HepG2 (cell line): ENCODE data around the gene FBN2. TPM values are rescaled to one million over a fixed set of nuclear protein-coding genes. Genes with fewer than 3 reads are reported as not detected.

Experiments used
- ATAC-seq: fragments of 200-7000 bp; cut with Tn5 transposase; 3 replicates; pipeline ENCODE4 v1.9.1; 2020; ENCODE audit warnings: mild to moderate bottlenecking, moderate library complexity
- BruUV-seq: library from RNA; stranded (reverse); fragments of 400-500 nt; replicated peaks from 2 replicates; lab custom pipeline; 2021; lab: Mats Ljungman, UMichigan
- CTCF ChIA-PET: fragments of 300-600 bp; formaldehyde crosslinking; extraction: SDS; loops from one replicate; lab custom pipeline; 2021; ENCODE audit warnings: low total read pairs, inconsistent platforms, low intra/inter-chr PET ratio; lab: Yijun Ruan, JAX
- POLR2A ChIA-PET: fragments of 350-600 bp; sonication (Branson Sonifier 250); formaldehyde crosslinking; loops from one replicate; lab custom pipeline; 2020; ENCODE audit warnings: antibody characterized with exemption, inconsistent platforms; lab: Yijun Ruan, JAX
- DNase-seq: peaks from one replicate; pipeline ENCODE4 v3.0.0-alpha.2; 2015; ENCODE audit warnings: low spot score
- FAIRE-seq: peaks from 3 replicates; lab custom pipeline; 2011; peaks lifted over from hg19 to GRCh38; lab: Jason Lieb, UNC
- H2AFZ ChIP-seq: one replicate; pipeline ENCODE4 v1.6.1; 2011; ENCODE audit warnings: low read length, inconsistent platforms
- H3K27ac ChIP-seq: fragments of 300-600 bp; 3 replicates; pipeline ENCODE4 v1.8.0; 2011; ENCODE audit warnings: mixed run types, mild to moderate bottlenecking, mixed read lengths, low read length, inconsistent platforms; ENCODE audit not compliant: insufficient read depth; ENCODE audit errors: extremely low read length
- H3K27me3 ChIP-seq, 2 experiments: fragments of 200-600 bp in 1 of 2; 2 replicates in 1 of 2; 3 replicates in 1 of 2; pipeline versions ENCODE4 v1.6.0 to v1.8.0; 2011; ENCODE audit warnings: low read length in 2 of 2, mild to moderate bottlenecking in 2 of 2, moderate library complexity in 2 of 2, inconsistent platforms in 1 of 2; ENCODE audit not compliant: insufficient read depth in 2 of 2, control insufficient read depth in 1 of 2
- H3K36me3 ChIP-seq, 2 experiments: fragments of 200-600 bp in 1 of 2; replicated peaks in 1 of 2; 2 replicates in 1 of 2; 3 replicates in 1 of 2; pipeline versions ENCODE4 v1.5.1 to v1.8.0; 2011; ENCODE audit warnings: low read length in 2 of 2, inconsistent platforms in 1 of 2; ENCODE audit not compliant: insufficient read depth in 2 of 2, control insufficient read depth in 1 of 2
- H3K4me1 ChIP-seq: 2 replicates; pipeline ENCODE4 v1.5.1; 2012; ENCODE audit warnings: low read length, inconsistent platforms; ENCODE audit not compliant: insufficient read depth
- H3K4me2 ChIP-seq: 2 replicates; pipeline ENCODE4 v1.6.0; 2011; ENCODE audit warnings: low read depth, low read length, inconsistent platforms
- H3K4me3 ChIP-seq, 3 experiments: fragments of 200-600 bp in 1 of 3; sonication (generic), shearing (Covaris generic) in 1 of 3; replicated peaks in 1 of 3; 2 replicates each; pipeline ENCODE4 v1.5.1; 2011 to 2016; ENCODE audit warnings: low read length in 3 of 3, inconsistent platforms in 2 of 3, low read depth in 2 of 3, mild to moderate bottlenecking in 2 of 3, control low read depth in 1 of 3, mixed read lengths in 1 of 3; ENCODE audit not compliant: insufficient read depth in 1 of 3
- H3K79me2 ChIP-seq: one replicate; pipeline ENCODE4 v1.6.1; 2011; ENCODE audit warnings: low read length, inconsistent platforms; ENCODE audit not compliant: insufficient read depth
- H3K9ac ChIP-seq: 2 replicates; pipeline ENCODE4 v1.6.0; 2011; ENCODE audit warnings: mild to moderate bottlenecking, low read depth, low read length, inconsistent platforms; ENCODE audit not compliant: insufficient read depth
- H3K9me3 ChIP-seq: 2 replicates; pipeline ENCODE4 v1.5.1; 2012; ENCODE audit warnings: mild to moderate bottlenecking, low read length
- H4K20me1 ChIP-seq: 2 replicates; pipeline ENCODE4 v1.6.0; 2011; ENCODE audit warnings: inconsistent platforms, mild to moderate bottlenecking, low read length, moderate library complexity; ENCODE audit not compliant: insufficient read depth
- ATF6 ChIP-seq: sonication (generic); formaldehyde crosslinking; conservative IDR thresholded peaks from 2 replicates; pipeline ENCODE4 v1.4.0; 2020; ENCODE audit warnings: missing genetic modification reagents
- CBFB ChIP-seq: sonication (generic); formaldehyde crosslinking; IDR thresholded peaks from 2 replicates; pipeline ENCODE4 v1.4.0; 2020; ENCODE audit warnings: missing genetic modification reagents
- KDM5B ChIP-seq: sonication (generic); formaldehyde crosslinking; IDR thresholded peaks from 2 replicates; pipeline ENCODE4 v1.4.0; 2020; ENCODE audit warnings: missing genetic modification reagents, mild to moderate bottlenecking, borderline replicate concordance
- RBFOX2 ChIP-seq: fragments of 200-400 bp; formaldehyde crosslinking; IDR thresholded peaks from 2 replicates; pipeline ENCODE4 v1.6.1; 2017; ENCODE audit warnings: low read depth, mild to moderate bottlenecking, low read length
- ZNF546 ChIP-seq: sonication (generic); formaldehyde crosslinking; conservative IDR thresholded peaks from 2 replicates; pipeline ENCODE4 v1.8.1; 2023; ENCODE audit warnings: mild to moderate bottlenecking, missing genetic modification reagents
- ZNF678 ChIP-seq: sonication (generic); formaldehyde crosslinking; IDR thresholded peaks from 2 replicates; pipeline ENCODE4 v1.4.0; 2020; ENCODE audit warnings: mild to moderate bottlenecking, missing genetic modification reagents
- ZXDC ChIP-seq: sonication (generic); formaldehyde crosslinking; IDR thresholded peaks from 2 replicates; pipeline ENCODE4 v1.5.0; 2020; ENCODE audit warnings: mild to moderate bottlenecking, missing genetic modification reagents
- WGBS: methylation state at CpG from one replicate; pipeline ENCODE4 v1.1.6; 2017; ENCODE audit warnings: low lambda C conversion rate; 5-methylcytosine and 5-hydroxymethylcytosine counted together
- in situ Hi-C: cut with HindIII; loops from 2 replicates; pipeline ENCODE4 v1.10.0; 2017; ENCODE audit warnings: low pct_unique_long_range_greater_than_20kb; ENCODE audit not compliant: extremely low pct_ligation_motif_present
- intact Hi-C: fragments of 100-400 bp; cut with micrococcal nuclease; formaldehyde crosslinking; loops from one replicate; pipeline ENCODE4 v1.10.0; 2022; ENCODE audit not compliant: unreplicated experiment
- polyA plus RNA-seq, 8 experiments: library from polyadenylated mRNA; depleted of rRNA in 3 of 8; stranded (reverse) in 7 of 8; unstranded in 1 of 8; fragments of >200 nt; fragmentation: Illumina TruSeq in 4 of 8; extraction: Trizol in 4 of 8; gene quantifications; 2 replicates each; pipeline versions ENCODE4 v1.2.1 to v1.2.3, GENCODE V29; 2011 to 2016; ENCODE audit warnings: low read depth in 4 of 8, missing spikeins in 1 of 8, mixed read lengths in 1 of 8; ENCODE audit not compliant: insufficient read depth in 1 of 8
- total RNA-seq, 5 experiments: library from RNA; depleted of rRNA; stranded (reverse); fragments of >200 nt; fragmentation: Illumina TruSeq; extraction: Trizol; gene quantifications; 2 replicates each; pipeline ENCODE4 v1.2.3, GENCODE V29; 2016; ENCODE audit warnings: low read depth in 1 of 5

Gene FBN2
- total and polyA plus RNA-seq, 2 of the 13 experiments (the other 11 are each of a cell fraction or from before 2014, with no cell fraction given) = not detected

DNA sequence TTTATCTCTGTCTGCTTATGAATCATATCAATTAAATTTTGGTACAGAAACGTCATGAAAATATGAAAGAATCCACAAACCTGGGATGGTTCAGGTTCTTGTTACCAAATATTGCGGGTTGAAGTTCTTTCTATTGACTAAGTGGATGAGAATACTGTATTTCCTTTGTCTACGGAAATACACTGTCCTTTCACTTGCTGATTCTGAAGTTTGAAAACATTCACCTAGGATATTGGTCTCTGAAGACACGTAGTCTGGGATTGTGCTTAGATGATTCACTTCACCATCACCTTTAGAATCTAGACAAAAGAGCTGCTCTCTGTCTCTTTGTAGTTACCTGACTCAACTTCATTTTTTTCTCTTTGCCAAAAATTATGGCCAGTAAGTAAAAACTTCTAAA is 222.4 kb downstream of the FBN2 start:
- no peaks in the 10 kb centered on the region for H3K9me3 ChIP-seq
- H3K9ac ChIP-seq = no peak overlapping the region
- WGBS = 1% methylated on average over 4 of the region's 4 CpGs
- intact Hi-C loops = no loop called here
- no peak for DNase-seq
- BruUV-seq = no TSS peak
- H3K4me2 ChIP-seq = no peak overlapping the region
- H2AFZ ChIP-seq = no peak overlapping the region
- H3K4me1 ChIP-seq = no peaks in the 10 kb centered on the region
- H4K20me1 ChIP-seq = no peaks in the 10 kb centered on the region
- H3K27me3 ChIP-seq = no peaks in the 10 kb centered on the region
- no peak overlapping the region for H3K27ac ChIP-seq
- no peaks in the 10 kb centered on the region for H3K36me3 ChIP-seq
- in situ Hi-C loops = no loop called here
- no peak overlapping the region for H3K4me3 ChIP-seq
- CTCF ChIA-PET = no interaction called here
- H3K79me2 ChIP-seq = no peaks in the 10 kb centered on the region
- ATAC-seq = no peak
- POLR2A ChIA-PET = no interaction called here
- TF ChIP-seq ATF6 (CRISPR knock-in tag) = no peak
- TF ChIP-seq KDM5B = no peak
- no peak for TF ChIP-seq ZNF678 (CRISPR knock-in tag)
- TF ChIP-seq ZNF546 (CRISPR knock-in tag) = no peak
- TF ChIP-seq CBFB (CRISPR knock-in tag) = no peak
- TF ChIP-seq RBFOX2 = no peak
- no peak for TF ChIP-seq ZXDC (CRISPR knock-in tag)
- TF ChIP-seq, all 625 proteins: peak for 0
- FAIRE-seq = no peak
